BE2C (cell line): Measurements from ENCODE around the gene PCAT7.
"Not testable (repeated sequence)": the region's sequence is repeated elsewhere in the genome, so short reads cannot be mapped to it uniquely, and the experiment has no call there.

Source experiments
- DNase-seq: peaks from one replicate; pipeline ENCODE4 v3.0.0-alpha.2; 2020
- H3K27me3 ChIP-seq: fragments of 250-450 bp; sonication (Bioruptor Pico); 2 replicates; pipeline ENCODE4 v1.5.1; 2020; ENCODE audit warnings: mild to moderate bottlenecking
- H3K36me3 ChIP-seq: fragments of 250-450 bp; sonication (Bioruptor Pico); 2 replicates; pipeline ENCODE4 v1.5.1; 2020; ENCODE audit warnings: mild to moderate bottlenecking
- H3K4me1 ChIP-seq: fragments of 250-450 bp; sonication (Bioruptor Pico); 2 replicates; pipeline ENCODE4 v1.5.1; 2020
- H3K4me3 ChIP-seq: 2 replicates; pipeline ENCODE4 v1.5.1; 2011; ENCODE audit warnings: low read depth, low read length
- H3K9me3 ChIP-seq: fragments of 250-450 bp; sonication (Bioruptor Pico); 2 replicates; pipeline ENCODE4 v1.5.1; 2020
- TF ChIP-seq, protein P1 (sequence below): IDR thresholded peaks from 2 replicates; pipeline ENCODE4 v1.5.1; 2012; ENCODE audit warnings: mild to moderate bottlenecking, low read depth, low read length

PCAT7 gene

DNA sequence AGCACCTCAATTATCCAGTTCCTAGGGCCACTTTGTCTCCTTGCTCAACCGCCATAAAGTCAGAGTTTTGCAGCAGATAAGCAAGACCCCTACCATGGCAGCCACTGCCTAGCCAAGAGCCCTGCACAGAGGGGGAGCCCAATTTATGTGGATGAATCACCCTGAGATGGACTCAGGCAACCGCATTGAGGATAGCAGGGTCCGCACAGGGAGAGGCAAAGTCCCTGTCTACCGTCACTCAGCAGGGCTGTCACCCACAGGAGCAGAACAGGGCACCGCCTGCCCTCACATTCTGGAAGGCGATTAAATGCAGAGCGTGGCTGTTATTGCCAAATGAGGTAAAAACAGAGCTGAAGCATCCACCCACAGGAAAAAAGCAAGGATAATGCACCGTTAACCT is 37.0 kb downstream of the PCAT7 start:
- no peak for DNase-seq
- Histone ChIP-seq H3K27me3 (no peaks in the 10 kb centered on the region), H3K4me1 (no peaks in the 10 kb centered on the region), H3K36me3 (no peaks in the 10 kb centered on the region), H3K9me3 (no peaks in the 10 kb centered on the region), H3K4me3 (no peak overlapping the region)
- TF ChIP-seq, protein P1, sequence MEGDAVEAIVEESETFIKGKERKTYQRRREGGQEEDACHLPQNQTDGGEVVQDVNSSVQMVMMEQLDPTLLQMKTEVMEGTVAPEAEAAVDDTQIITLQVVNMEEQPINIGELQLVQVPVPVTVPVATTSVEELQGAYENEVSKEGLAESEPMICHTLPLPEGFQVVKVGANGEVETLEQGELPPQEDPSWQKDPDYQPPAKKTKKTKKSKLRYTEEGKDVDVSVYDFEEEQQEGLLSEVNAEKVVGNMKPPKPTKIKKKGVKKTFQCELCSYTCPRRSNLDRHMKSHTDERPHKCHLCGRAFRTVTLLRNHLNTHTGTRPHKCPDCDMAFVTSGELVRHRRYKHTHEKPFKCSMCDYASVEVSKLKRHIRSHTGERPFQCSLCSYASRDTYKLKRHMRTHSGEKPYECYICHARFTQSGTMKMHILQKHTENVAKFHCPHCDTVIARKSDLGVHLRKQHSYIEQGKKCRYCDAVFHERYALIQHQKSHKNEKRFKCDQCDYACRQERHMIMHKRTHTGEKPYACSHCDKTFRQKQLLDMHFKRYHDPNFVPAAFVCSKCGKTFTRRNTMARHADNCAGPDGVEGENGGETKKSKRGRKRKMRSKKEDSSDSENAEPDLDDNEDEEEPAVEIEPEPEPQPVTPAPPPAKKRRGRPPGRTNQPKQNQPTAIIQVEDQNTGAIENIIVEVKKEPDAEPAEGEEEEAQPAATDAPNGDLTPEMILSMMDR: no peak

DNA sequence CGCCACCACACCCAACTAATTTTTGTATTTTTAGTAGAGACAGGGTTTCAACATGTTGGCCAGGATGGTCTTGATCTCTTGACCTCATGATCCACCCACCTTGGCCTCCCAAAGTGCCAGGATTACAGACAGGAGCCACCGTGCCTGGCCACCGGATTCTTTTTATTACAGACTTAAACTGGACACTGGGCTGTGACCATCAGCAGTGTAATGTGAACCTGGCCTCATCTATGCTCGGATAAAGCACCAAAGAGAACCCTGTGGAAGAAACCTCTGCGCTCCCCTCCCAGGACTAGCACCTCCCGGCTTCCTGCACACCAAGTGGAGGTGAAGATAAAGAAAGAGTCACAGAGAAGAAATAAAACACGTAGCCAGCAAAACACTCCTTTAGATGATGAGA is 37.8 kb downstream of the PCAT7 start:
- H3K27me3 ChIP-seq, DNase-seq, H3K4me3 ChIP-seq, H3K4me1 ChIP-seq, H3K9me3 ChIP-seq, H3K36me3 ChIP-seq: not testable (repeated sequence)

DNA sequence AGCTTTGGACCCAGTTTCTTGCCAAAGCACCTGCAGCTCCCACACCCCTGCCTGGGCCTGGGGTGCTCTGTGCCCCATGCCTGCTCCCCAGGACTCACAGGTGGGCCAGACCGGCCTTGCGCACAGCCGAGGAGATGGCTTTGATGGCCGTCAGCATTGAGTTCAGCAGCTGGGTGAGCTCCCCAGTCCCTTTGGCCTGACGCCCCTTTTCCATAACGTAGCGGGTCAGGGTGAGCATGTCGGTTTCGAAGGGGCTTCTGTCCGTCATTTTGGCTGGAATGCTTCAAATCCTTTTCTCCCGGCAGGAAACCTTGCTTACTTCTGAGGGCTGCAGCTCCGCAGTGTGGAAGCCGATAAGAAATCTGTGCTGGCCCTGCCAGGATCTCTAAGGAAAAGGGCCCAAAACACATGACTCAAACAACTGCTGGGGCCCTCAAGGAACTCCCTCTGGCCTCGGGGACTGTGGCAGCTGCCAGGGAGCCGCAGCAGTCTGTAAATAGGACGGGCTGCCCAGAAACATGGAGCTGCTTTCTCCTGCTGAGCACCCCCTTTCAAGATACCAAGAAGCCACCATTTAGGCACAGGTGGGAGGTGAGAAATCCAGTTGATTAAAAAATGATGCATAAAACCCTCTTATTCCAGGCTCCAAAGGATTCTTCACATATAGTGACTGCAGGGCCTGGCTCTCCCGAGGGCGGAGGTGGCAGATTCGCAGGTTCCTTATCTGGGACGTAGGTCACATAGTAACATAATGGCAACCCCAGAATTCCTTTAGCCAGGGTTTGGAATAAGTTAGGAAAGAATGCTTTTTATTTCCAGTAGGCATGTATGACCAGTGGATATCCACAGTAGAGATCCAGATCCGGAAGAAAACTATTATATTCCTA is 38.8 kb downstream of the PCAT7 start, which contains the start of gene FBP2:
FBP2 (minus strand) TSS at position 366 of the 887 bp plus-strand sequence; CDS start at position 268, 98 bp downstream.
- no peak for DNase-seq
- TF ChIP-seq, protein P1: no peak
- no peaks in the 10 kb centered on the region for H3K4me1 ChIP-seq
- H3K4me3 ChIP-seq: no peak within 1 kb of the TSS
- no peaks in the 10 kb centered on the region for H3K27me3 ChIP-seq
- H3K9me3 ChIP-seq: no peaks in the 10 kb centered on the region
- no peaks in the 10 kb centered on the region for H3K36me3 ChIP-seq

DNA sequence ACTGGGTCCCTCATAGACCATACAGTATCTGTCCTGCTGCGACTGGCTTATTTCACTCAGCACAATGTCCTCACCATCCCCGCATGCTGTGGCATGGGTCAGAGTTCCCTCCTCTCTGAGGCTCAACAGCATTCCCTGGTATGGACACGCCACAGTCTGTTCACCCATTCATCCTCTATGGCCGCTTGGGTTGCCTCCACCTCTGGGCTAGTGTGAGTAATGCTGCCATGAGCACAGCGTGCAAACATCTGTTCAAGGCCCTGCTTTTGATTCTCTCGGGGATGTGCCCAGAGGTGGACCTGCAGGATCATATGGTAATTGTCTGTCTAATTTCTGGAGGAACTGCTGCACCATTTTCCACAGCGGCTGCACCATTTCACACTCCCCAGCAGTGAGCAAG is 44.2 kb downstream of the PCAT7 start:
- no peaks in the 10 kb centered on the region for H3K27me3 ChIP-seq

DNA sequence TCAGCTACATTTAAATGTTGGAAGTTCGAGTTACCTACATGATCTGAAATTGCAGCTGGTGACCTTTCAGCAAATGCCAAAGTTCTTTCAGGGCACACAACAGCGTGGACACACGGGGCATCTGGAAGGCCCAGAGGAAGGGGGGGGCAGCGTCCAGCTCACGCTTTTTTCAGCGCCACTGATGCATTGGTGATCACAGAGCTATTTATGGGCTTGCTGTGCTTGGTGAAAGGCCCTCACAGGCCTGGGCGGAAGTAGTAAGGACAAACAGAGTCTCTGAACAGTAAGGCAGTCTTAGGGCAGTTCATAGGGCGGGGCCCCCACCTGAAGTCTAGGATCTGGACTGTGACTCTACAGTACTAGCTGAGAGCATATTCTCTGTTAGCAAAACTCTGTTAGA is 45.4 kb downstream of the PCAT7 start:
- Histone ChIP-seq H3K36me3 (no peaks in the 10 kb centered on the region), H3K4me3 (no peak overlapping the region), H3K9me3 (no peaks in the 10 kb centered on the region), H3K27me3 (no peaks in the 10 kb centered on the region), H3K4me1 (no peaks in the 10 kb centered on the region)
- DNase-seq: no peak
- TF ChIP-seq, protein P1: no peak

More for the DNA sequence above, 44.2 kb downstream of the PCAT7 start:
- H3K9me3 ChIP-seq: no peaks in the 10 kb centered on the region
- H3K4me1 ChIP-seq: no peaks in the 10 kb centered on the region
- TF ChIP-seq, protein P1: no peak
- no peaks in the 10 kb centered on the region for H3K36me3 ChIP-seq
- H3K4me3 ChIP-seq: no peak overlapping the region
- DNase-seq: no peak

DNA sequence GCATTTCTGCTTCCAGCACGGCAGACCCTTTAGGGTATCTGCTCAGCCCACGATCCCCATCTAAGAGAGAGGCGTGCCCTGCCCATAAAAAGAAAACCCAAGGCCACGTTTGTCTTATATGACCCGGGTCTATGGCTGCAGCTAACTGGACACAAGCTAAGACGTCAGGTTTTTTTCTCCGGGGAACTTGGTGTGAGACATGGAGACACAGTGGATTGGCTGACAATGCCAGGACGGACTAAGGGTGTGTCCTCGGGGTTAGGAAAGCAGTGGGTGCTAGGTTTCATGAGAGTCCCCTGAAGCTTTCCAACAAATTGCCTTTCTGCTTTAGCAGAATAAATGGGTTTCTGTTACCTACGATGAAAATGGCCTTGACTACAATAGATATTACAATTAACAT is 45.8 kb downstream of the PCAT7 start:
- no peaks in the 10 kb centered on the region for H3K27me3 ChIP-seq
- no peak overlapping the region for H3K4me3 ChIP-seq
- no peak for DNase-seq
- TF ChIP-seq, protein P1: no peak
- no peaks in the 10 kb centered on the region for H3K36me3 ChIP-seq
- no peaks in the 10 kb centered on the region for H3K4me1 ChIP-seq
- H3K9me3 ChIP-seq: no peaks in the 10 kb centered on the region
